ENCODE data around the gene DTYMK. TPM values are rescaled to one million over a fixed set of nuclear protein-coding genes. Genes with fewer than 3 reads are reported as not detected.

DTYMK gene
- total RNA-seq, 2 experiments from 2014 or later = 4.8 to 6.0 TPM

GRCh38 chr2:241728000-241728399 lies 41.4 kb upstream of the DTYMK start:
- H3K27ac Mint-ChIP-seq = no peak overlapping the region
- ChIA-PET CTCF (interaction anchor here (1.1 kb wide), 1 partner anchor 25 kb away, joined by 3 read pairs; no protein-coding TSS in a partner anchor), POLR2A (no interaction called here)
- intact Hi-C loops (cut with DNase I, micrococcal nuclease) = no loop called here
- Histone ChIP-seq H3K9me3 (ENCODE audit: control insufficient read depth in 1 of 2, insufficient read depth in 1 of 2, low read length in 2 of 2) (peaks cover 0 to 6% of the 10 kb centered on the region in 2 experiments), H3K36me3 (ENCODE audit: insufficient read depth, low read length) (peaks cover 13% of the 10 kb centered on the region), H3K4me1 (ENCODE audit: insufficient read depth, low read length) (peaks cover 14% of the 10 kb centered on the region), H3K4me3 (ENCODE audit: low read length) (no peak overlapping the region), H3K27me3 (ENCODE audit: control insufficient read depth in 1 of 2, insufficient read depth in 2 of 2, low read length in 2 of 2) (no peaks in the 10 kb centered on the region), H3K27ac (ENCODE audit: low read depth in 1 of 2, low read length in 2 of 2) (no peak overlapping the region)
- DNase-seq = no peak
- no peak for ATAC-seq (ENCODE audit: poor library complexity)
- peaks cover 19% of the 10 kb centered on the region for H3K36me3 Mint-ChIP-seq (ENCODE audit: low read depth)
- TF ChIP-seq, protein P1, sequence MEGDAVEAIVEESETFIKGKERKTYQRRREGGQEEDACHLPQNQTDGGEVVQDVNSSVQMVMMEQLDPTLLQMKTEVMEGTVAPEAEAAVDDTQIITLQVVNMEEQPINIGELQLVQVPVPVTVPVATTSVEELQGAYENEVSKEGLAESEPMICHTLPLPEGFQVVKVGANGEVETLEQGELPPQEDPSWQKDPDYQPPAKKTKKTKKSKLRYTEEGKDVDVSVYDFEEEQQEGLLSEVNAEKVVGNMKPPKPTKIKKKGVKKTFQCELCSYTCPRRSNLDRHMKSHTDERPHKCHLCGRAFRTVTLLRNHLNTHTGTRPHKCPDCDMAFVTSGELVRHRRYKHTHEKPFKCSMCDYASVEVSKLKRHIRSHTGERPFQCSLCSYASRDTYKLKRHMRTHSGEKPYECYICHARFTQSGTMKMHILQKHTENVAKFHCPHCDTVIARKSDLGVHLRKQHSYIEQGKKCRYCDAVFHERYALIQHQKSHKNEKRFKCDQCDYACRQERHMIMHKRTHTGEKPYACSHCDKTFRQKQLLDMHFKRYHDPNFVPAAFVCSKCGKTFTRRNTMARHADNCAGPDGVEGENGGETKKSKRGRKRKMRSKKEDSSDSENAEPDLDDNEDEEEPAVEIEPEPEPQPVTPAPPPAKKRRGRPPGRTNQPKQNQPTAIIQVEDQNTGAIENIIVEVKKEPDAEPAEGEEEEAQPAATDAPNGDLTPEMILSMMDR (IDR thresholded peaks at IDR 0.05) = no peak
- no peak overlapping the region for H3K4me3 Mint-ChIP-seq
- no peaks in the 10 kb centered on the region for H3K27me3 Mint-ChIP-seq
- no peaks in the 10 kb centered on the region for H3K9me3 Mint-ChIP-seq
- H3K4me1 Mint-ChIP-seq (ENCODE audit: low read depth) = peaks cover 2% of the 10 kb centered on the region

- no peaks in the 10 kb centered on the region for H3K4me1 Mint-ChIP-seq (ENCODE audit: low read depth)
- no peak overlapping the region for H3K27ac Mint-ChIP-seq
- TF ChIP-seq, protein P1 (IDR thresholded peaks at IDR 0.05) = no peak
- H3K36me3 Mint-ChIP-seq (ENCODE audit: low read depth) = peaks cover 33% of the 10 kb centered on the region
- H3K27ac ChIP-seq (ENCODE audit: low read depth in 1 of 2, low read length in 2 of 2) = no peak overlapping the region
- H3K4me3 ChIP-seq (ENCODE audit: low read length) = no peak overlapping the region
- no peak for ATAC-seq (ENCODE audit: poor library complexity)
- peaks cover 6% of the 10 kb centered on the region for H3K4me1 ChIP-seq (ENCODE audit: insufficient read depth, low read length)
- no peaks in the 10 kb centered on the region for H3K9me3 Mint-ChIP-seq
- peaks cover 22% of the 10 kb centered on the region for H3K36me3 ChIP-seq (ENCODE audit: insufficient read depth, low read length)
- ChIA-PET CTCF (no interaction called here), POLR2A (interaction anchor here (0.6 kb wide), 1 partner anchor 34 kb away, joined by 3 read pairs; no protein-coding TSS in a partner anchor)
- DNase-seq = no peak
- no peaks in the 10 kb centered on the region for H3K27me3 Mint-ChIP-seq
- H3K9me3 ChIP-seq (ENCODE audit: control insufficient read depth in 1 of 2, insufficient read depth in 1 of 2, low read length in 2 of 2) = peaks cover 0 to 20% of the 10 kb centered on the region in 2 experiments
- intact Hi-C loops (cut with DNase I, micrococcal nuclease) = no loop called here
- no peaks in the 10 kb centered on the region for H3K27me3 ChIP-seq (ENCODE audit: control insufficient read depth in 1 of 2, insufficient read depth in 2 of 2, low read length in 2 of 2)
- H3K4me3 Mint-ChIP-seq = no peak overlapping the region
Measured at GRCh38 chr2:241726459-241726858, 39.8 kb upstream of the DTYMK start.

- Mint-ChIP-seq H3K36me3 (ENCODE audit: low read depth) (peaks cover 42% of the 10 kb centered on the region), H3K4me3 (no peak overlapping the region), H3K4me1 (ENCODE audit: low read depth) (no peaks in the 10 kb centered on the region), H3K9me3 (no peaks in the 10 kb centered on the region), H3K27me3 (no peaks in the 10 kb centered on the region), H3K27ac (no peak overlapping the region)
- TF ChIP-seq, protein P1 (IDR thresholded peaks at IDR 0.05) = no peak
- intact Hi-C loops (cut with DNase I, micrococcal nuclease) = no loop called here
- no peaks in the 10 kb centered on the region for H3K4me1 ChIP-seq (ENCODE audit: insufficient read depth, low read length)
- ChIA-PET POLR2A (interaction anchor here (0.7 kb wide), 1 partner anchor 130 kb away, joined by 3 read pairs; no protein-coding TSS in a partner anchor), CTCF (no interaction called here)
- H3K27ac ChIP-seq (ENCODE audit: low read depth in 1 of 2, low read length in 2 of 2) = no peak overlapping the region
- H3K9me3 ChIP-seq (ENCODE audit: control insufficient read depth in 1 of 2, insufficient read depth in 1 of 2, low read length in 2 of 2) = peaks cover 0 to 20% of the 10 kb centered on the region in 2 experiments
- H3K27me3 ChIP-seq (ENCODE audit: control insufficient read depth in 1 of 2, insufficient read depth in 2 of 2, low read length in 2 of 2) = no peaks in the 10 kb centered on the region
- H3K36me3 ChIP-seq (ENCODE audit: insufficient read depth, low read length) = peaks cover 34% of the 10 kb centered on the region
- ATAC-seq (ENCODE audit: poor library complexity) (no peak), DNase-seq (no peak)
- no peak overlapping the region for H3K4me3 ChIP-seq (ENCODE audit: low read length)
Measured at GRCh38 chr2:241724975-241725870, 38.6 kb upstream of the DTYMK start.

Data from CD4-positive, alpha-beta T cell (primary cell).